ENCODE measurements around the gene TMEM11.

DNA sequence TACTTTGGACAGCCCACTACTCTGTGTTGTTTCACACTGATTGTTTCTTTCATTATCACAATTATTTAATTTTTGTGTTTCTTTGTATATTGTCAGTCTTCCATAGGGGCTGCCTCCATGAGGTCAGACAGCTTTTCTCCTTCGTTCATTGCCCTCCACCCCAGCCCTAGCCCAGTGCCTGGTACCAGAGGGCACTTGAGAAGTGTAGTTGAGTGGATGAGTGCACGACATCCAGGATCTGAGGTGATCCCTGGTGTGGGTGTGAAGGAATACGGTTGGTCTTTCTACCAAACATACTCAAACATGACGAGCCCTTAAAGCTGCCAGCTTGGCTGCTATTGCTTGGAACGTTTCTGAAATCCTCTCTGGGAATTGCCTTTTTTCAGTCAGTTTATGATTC is 49.3 kb downstream of the TMEM11 start:
- TF ChIP-seq, protein P1, sequence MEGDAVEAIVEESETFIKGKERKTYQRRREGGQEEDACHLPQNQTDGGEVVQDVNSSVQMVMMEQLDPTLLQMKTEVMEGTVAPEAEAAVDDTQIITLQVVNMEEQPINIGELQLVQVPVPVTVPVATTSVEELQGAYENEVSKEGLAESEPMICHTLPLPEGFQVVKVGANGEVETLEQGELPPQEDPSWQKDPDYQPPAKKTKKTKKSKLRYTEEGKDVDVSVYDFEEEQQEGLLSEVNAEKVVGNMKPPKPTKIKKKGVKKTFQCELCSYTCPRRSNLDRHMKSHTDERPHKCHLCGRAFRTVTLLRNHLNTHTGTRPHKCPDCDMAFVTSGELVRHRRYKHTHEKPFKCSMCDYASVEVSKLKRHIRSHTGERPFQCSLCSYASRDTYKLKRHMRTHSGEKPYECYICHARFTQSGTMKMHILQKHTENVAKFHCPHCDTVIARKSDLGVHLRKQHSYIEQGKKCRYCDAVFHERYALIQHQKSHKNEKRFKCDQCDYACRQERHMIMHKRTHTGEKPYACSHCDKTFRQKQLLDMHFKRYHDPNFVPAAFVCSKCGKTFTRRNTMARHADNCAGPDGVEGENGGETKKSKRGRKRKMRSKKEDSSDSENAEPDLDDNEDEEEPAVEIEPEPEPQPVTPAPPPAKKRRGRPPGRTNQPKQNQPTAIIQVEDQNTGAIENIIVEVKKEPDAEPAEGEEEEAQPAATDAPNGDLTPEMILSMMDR (IDR thresholded peaks at IDR 0.05; ENCODE audit: low read depth, low read length, poor library complexity, severe bottlenecking) = no peak
- no peak for TF ChIP-seq EZH2phosphoT487 (IDR thresholded peaks at IDR 0.05; ENCODE audit: borderline replicate concordance, low read length)
